Regular cardiac myocyte (primary cell): Measurements from ENCODE around the gene PLEKHH2. TPM values are rescaled to one million over a fixed set of nuclear protein-coding genes. Genes with fewer than 3 reads are reported as not detected.

ENCODE experiments used
- total RNA-seq: library from RNA; depleted of rRNA; stranded (reverse); fragments of >200 nt; gene quantifications from 2 replicates; pipeline ENCODE4 v1.2.3, GENCODE V29; 2014

PLEKHH2 gene
- total RNA-seq: 2.7 and 11.6 TPM in 2 replicates

DNA sequence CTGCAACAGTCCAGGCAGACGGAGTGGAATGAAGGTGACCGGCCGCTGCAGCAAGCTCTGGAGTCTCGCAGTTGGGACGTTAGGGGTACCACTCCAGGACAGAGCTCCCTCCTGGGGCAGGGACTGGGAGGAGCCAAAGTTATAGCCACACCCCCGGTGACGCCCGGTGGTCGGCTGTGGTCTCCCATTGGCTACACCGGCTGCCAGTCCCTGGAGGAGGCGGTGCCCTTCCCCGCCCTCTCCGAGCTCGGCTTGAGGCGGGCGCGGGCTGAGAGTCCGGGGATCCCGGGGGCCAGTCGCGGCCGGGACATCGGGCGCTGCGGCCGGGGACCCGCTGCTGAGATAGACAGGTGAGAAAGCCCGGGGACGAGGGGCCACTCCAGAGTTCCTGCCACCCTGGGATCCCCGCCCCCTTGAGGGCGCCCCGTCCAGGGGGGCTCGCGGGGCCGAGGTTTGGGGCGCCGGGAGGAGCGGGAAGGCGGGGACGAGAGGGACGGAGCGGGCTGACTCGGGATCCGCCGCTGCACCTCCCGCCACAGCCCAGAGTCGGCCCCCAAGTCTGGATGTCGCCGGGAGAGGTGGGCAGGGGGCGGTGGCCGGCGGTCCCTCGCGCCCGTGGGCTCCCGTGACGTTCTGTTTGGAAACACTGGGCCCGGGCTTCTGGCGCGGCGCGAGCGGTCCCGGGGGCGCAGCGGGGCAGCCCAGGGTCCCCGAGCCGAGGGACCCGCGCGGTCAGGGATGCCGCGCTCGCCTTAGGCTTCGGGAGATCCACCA is at the start of gene PLEKHH2:
Gene PLEKHH2, plus strand, starts transcription at position 231 of the 774 bp plus-strand sequence. CDS start 7,414 bp downstream, outside the sequence.

DNA sequence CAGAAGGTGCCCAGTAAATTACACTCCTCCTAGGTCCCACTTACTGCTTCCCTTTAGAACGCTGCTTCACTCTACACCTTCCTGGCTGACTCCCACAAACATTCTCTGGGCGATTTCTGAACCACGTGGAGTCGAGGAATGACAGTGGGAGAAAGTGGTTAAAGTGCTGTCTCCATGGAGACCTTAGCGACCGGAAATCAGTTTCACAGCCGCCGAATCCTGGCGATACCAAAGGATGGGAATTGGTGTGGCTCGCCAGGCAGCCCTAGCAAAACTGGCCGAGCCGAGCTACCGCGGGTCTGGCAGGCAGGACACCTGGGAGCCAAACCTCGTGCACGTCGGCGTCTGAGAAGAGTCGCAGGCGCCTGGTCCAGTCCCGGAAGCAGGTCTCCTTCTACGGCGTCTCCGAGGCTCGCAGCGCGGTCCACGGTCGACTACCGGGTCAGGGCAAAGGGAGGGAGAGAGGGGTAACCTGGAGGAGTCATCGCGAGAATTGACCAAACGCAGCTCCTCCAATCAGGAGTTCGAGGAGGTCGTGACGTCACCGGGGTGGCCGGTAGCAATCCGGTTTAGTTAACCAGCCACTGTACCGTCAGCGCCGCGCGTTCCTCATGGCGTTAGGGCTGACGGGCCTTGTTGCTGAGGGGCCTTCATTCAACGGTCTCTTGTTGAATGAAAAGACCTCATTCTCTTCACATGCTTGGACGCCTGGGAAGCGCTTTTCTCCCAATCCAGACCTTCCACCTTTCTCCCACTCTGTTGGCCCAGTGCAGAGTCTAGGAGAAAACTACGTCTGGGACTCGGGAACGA is 41.3 kb upstream of the PLEKHH2 start, which contains the start of gene THADA:
Gene THADA, minus strand, starts transcription at position 436 of the 810 bp plus-strand sequence. CDS start 3,646 bp downstream, outside the sequence.

DNA sequence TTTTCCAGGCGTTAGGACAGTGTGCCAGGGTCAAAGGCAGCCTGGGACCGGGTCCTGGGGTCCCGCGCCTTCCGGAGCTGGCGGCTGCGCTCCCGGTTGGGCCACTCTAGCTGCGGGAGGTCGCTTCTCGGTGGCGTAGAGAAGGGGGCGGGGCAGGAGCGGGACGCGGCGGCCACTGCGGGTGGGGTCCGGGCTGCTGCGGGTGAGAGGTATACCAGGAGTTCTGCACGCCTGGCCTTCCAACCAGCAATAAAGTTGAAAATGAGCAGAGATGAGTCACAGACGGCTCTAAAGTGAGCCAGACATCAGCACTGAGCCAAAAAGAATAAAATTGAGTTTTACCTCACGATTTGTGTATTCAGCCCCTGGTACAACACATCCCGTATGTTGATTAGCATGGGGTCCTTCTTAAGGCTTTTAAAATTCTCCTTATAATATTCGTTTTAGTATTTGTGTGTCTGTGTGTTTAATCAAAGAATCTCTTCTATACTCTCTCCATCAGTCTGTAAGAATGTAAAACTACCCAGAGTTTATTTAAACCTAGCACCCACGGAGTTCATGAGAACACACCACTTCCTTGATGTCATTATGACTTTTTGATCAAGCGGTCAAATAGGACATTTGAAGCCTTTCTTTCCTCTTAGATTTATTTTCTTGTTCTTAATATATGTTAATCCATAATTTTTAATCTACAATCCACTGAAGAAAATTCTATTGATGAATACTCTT is 39.4 kb downstream of the PLEKHH2 start, which contains the start of gene C1GALT1C1L:
Gene C1GALT1C1L, minus strand, starts transcription at position 108 of the 729 bp plus-strand sequence. Its CDS starts 107 bp downstream, at position 1.

DNA sequence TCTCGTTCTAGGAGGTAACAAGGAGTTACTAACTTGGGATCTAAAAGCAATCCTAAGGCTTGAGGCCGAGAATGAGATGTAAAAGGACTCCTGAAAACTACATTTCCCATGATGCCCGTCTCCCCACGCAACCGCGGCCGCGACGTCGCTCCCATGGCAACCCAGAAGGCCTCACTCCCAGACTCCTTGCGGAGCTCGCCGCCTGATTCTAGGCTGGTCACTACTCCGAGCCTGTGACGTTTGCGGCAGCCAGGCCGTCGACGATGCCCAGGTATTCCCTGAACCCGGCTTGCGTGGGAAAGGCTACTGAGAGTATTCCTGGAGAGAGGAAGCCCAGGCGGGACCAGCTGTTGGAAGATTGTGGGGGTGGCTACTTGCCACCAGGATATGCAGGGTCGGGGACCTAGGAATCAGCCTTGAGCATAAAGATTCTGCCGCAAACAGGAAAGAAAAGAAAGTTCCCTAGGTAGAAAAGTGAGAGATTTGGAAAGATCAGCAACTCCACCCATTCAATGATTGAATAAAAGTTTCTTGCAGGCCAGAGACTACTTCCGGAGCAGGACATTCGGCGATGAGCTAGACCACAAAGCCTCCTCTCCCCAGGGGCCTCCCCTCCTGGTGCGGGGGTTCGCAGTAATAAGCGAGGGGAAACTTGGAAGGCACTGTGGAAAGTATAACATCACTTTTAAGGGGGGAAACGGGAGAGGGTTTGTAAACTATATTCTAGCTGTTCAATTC is 137.0 kb downstream of the PLEKHH2 start, which contains the start of gene DYNC2LI1:
Gene DYNC2LI1, plus strand, starts transcription at position 164 of the 738 bp plus-strand sequence. Its CDS starts 100 bp downstream, at position 264.

Other genes starting within 250 kb of the PLEKHH2 start
- gene THADA, start 41.2 kb upstream of the PLEKHH2 start, total RNA-seq: 27.6 and 32.2 TPM in 2 replicates
- 1.1 and 1.3 TPM in 2 replicates for gene C1GALT1C1L, start 39.2 kb downstream of the PLEKHH2 start, total RNA-seq
- gene DYNC2LI1, start 136.8 kb downstream of the PLEKHH2 start, total RNA-seq: 17.1 and 31.0 TPM in 2 replicates
- gene ABCG5, start 201.6 kb downstream of the PLEKHH2 start, total RNA-seq: not detected in 2 replicates
- gene ABCG8, start 201.7 kb downstream of the PLEKHH2 start, total RNA-seq: not detected in 2 replicates